Neural progenitor cell (in vitro differentiated cells): ENCODE results near the gene ANKRD2. TPM values are rescaled to one million over a fixed set of nuclear protein-coding genes. Genes with fewer than 3 reads are reported as not detected.
"Not testable (repeated sequence)": the region's sequence is repeated elsewhere in the genome, so short reads cannot be mapped to it uniquely, and the experiment has no call there.

ENCODE experiments used
- DNase-seq: peaks from one replicate; pipeline ENCODE4 v3.0.0-alpha.2; 2016; ENCODE audit warnings: low spot score
- H2AFZ ChIP-seq: fragments of 200-600 bp; sonication (generic); replicated peaks from 2 replicates; pipeline ENCODE4 v1.6.1; 2016; ENCODE audit warnings: antibody characterized with exemption
- H3F3A ChIP-seq: fragments of 200-600 bp; sonication (generic); 2 replicates; pipeline ENCODE4 v1.6.1; 2016; ENCODE audit warnings: antibody characterized with exemption, low read depth
- H3K27ac ChIP-seq: fragments of 200-600 bp; sonication (generic); 2 replicates; pipeline ENCODE4 v1.5.1; 2016; ENCODE audit warnings: mild to moderate bottlenecking
- H3K27me3 ChIP-seq: fragments of 200-600 bp; sonication (generic); 2 replicates; pipeline ENCODE4 v1.6.1; 2016; ENCODE audit warnings: mild to moderate bottlenecking, moderate library complexity
- H3K36me3 ChIP-seq: fragments of 200-600 bp; sonication (generic); 2 replicates; pipeline ENCODE4 v1.5.1; 2016
- H3K4me1 ChIP-seq: fragments of 200-600 bp; sonication (generic); 2 replicates; pipeline ENCODE4 v1.6.1; 2016; ENCODE audit warnings: mixed run types
- H3K4me2 ChIP-seq: fragments of 200-600 bp; sonication (generic); 2 replicates; pipeline ENCODE4 v1.6.1; 2016
- H3K4me3 ChIP-seq: fragments of 200-600 bp; sonication (generic); 2 replicates; pipeline ENCODE4 v1.5.1; 2016
- H3K79me2 ChIP-seq: fragments of 200-600 bp; sonication (generic); 2 replicates; pipeline ENCODE4 v1.6.1; 2016; ENCODE audit warnings: low read depth
- H3K9ac ChIP-seq: fragments of 200-600 bp; sonication (generic); 2 replicates; pipeline ENCODE4 v1.6.1; 2016
- H3K9me3 ChIP-seq: fragments of 200-600 bp; sonication (generic); 2 replicates; pipeline ENCODE4 v1.5.1; 2016; ENCODE audit warnings: low read depth
- H4K20me1 ChIP-seq: fragments of 200-600 bp; sonication (generic); 2 replicates; pipeline ENCODE4 v1.6.1; 2016; ENCODE audit warnings: low read depth
- H3K27ac Mint-ChIP-seq: 3 replicates; pipeline ENCODE4 v1.8.0; 2021; ENCODE audit warnings: mixed read lengths
- H3K27me3 Mint-ChIP-seq: 2 replicates; pipeline ENCODE4 v1.8.0; 2022; ENCODE audit warnings: low read depth, mild to moderate bottlenecking, inconsistent platforms, moderate library complexity, mixed read lengths; ENCODE audit not compliant: insufficient read depth
- H3K36me3 Mint-ChIP-seq: 3 replicates; pipeline ENCODE4 v1.8.0; 2021; ENCODE audit warnings: mixed read lengths
- H3K4me1 Mint-ChIP-seq: 3 replicates; pipeline ENCODE4 v1.8.0; 2021; ENCODE audit warnings: mixed read lengths
- H3K4me3 Mint-ChIP-seq: 3 replicates; pipeline ENCODE4 v1.8.0; 2021; ENCODE audit warnings: mild to moderate bottlenecking, moderate library complexity, mixed read lengths
- H3K9me3 Mint-ChIP-seq: 3 replicates; pipeline ENCODE4 v1.8.0; 2020; ENCODE audit warnings: mixed read lengths
- CTCF ChIP-seq: fragments of 200-600 bp; sonication (generic); IDR thresholded peaks from 2 replicates; pipeline ENCODE4 v1.5.1; 2017; ENCODE audit warnings: antibody characterized with exemption, mild to moderate bottlenecking
- EZH2 ChIP-seq: fragments of 200-600 bp; sonication (generic); IDR thresholded peaks from 2 replicates; pipeline ENCODE4 v1.6.1; 2017; ENCODE audit warnings: antibody characterized with exemption, mild to moderate bottlenecking, moderate library complexity
- EZH2phosphoT487 ChIP-seq: fragments of 200-600 bp; sonication (generic); IDR thresholded peaks from 2 replicates; pipeline ENCODE4 v1.6.1; 2017; ENCODE audit warnings: antibody characterized with exemption
- total RNA-seq: library from RNA; depleted of rRNA; stranded (reverse); fragments of >200 nt; gene quantifications from 2 replicates; pipeline ENCODE4 v1.2.3, GENCODE V29; 2015; ENCODE audit warnings: low replicate concordance

ANKRD2 gene
- total RNA-seq, 1 donor from 2014 or later, result not detected

- H2AFZ ChIP-seq, DNase-seq, H3F3A ChIP-seq, H3K9me3 ChIP-seq, H3K27ac ChIP-seq, H3K4me1 ChIP-seq, H3K4me1 Mint-ChIP-seq, H3K36me3 ChIP-seq, H3K4me2 ChIP-seq, H3K27me3 Mint-ChIP-seq, H3K9me3 Mint-ChIP-seq, H4K20me1 ChIP-seq, H3K36me3 Mint-ChIP-seq, H3K4me3 Mint-ChIP-seq, H3K79me2 ChIP-seq, H3K9ac ChIP-seq, H3K4me3 ChIP-seq, H3K27me3 ChIP-seq: not testable (repeated sequence)
- peak overlapping the region; percentile 30 for H3K27ac Mint-ChIP-seq
Measured at GRCh38 chr10:97560731-97561381, 11.7 kb upstream of the ANKRD2 start.

GRCh38 chr10:97561386-97562077 is 11.0 kb upstream of the ANKRD2 start:
- not testable (repeated sequence) for H3K4me3 Mint-ChIP-seq, H3K9ac ChIP-seq, H3K9me3 ChIP-seq, H3K27me3 Mint-ChIP-seq, H3K4me1 Mint-ChIP-seq, H3K27ac ChIP-seq, H3F3A ChIP-seq, H3K4me1 ChIP-seq, H4K20me1 ChIP-seq, H3K36me3 Mint-ChIP-seq, H3K9me3 Mint-ChIP-seq, H2AFZ ChIP-seq, H3K27ac Mint-ChIP-seq, H3K4me3 ChIP-seq, H3K79me2 ChIP-seq, H3K36me3 ChIP-seq, H3K27me3 ChIP-seq, DNase-seq, H3K4me2 ChIP-seq

- not testable (repeated sequence) for H3K79me2 ChIP-seq, H3F3A ChIP-seq, H3K9ac ChIP-seq, H4K20me1 ChIP-seq, H3K27ac Mint-ChIP-seq, H3K36me3 ChIP-seq, H2AFZ ChIP-seq, H3K27me3 Mint-ChIP-seq, H3K36me3 Mint-ChIP-seq, H3K9me3 ChIP-seq, H3K4me1 ChIP-seq, H3K4me3 Mint-ChIP-seq, H3K27ac ChIP-seq, H3K4me2 ChIP-seq, H3K9me3 Mint-ChIP-seq, DNase-seq, H3K4me3 ChIP-seq, H3K4me1 Mint-ChIP-seq, H3K27me3 ChIP-seq
Measured at GRCh38 chr10:97562329-97562728, 10.2 kb upstream of the ANKRD2 start.

GRCh38 chr10:97563337-97563736 is 9.2 kb upstream of the ANKRD2 start:
- no peaks in the 10 kb centered on the region for H3K27me3 ChIP-seq
- no peak overlapping the region for H3K4me3 ChIP-seq
- H3K4me2 ChIP-seq, result no peak overlapping the region
- H3K79me2 ChIP-seq, result no peaks in the 10 kb centered on the region
- no peaks in the 10 kb centered on the region for H3K36me3 ChIP-seq
- peaks cover 1% of the 10 kb centered on the region for H3K36me3 Mint-ChIP-seq
- H3K4me1 Mint-ChIP-seq, result peaks cover 8% of the 10 kb centered on the region
- peaks cover 3% of the 10 kb centered on the region for H3K9me3 Mint-ChIP-seq
- H2AFZ ChIP-seq, result no peak overlapping the region
- no peak overlapping the region for H3K27ac Mint-ChIP-seq
- H3K27me3 Mint-ChIP-seq, result no peaks in the 10 kb centered on the region
- no peaks in the 10 kb centered on the region for H3K4me1 ChIP-seq
- no peaks in the 10 kb centered on the region for H3F3A ChIP-seq
- no peak for DNase-seq
- TF ChIP-seq EZH2 (no peak), CTCF (no peak), EZH2phosphoT487 (no peak)
- no peaks in the 10 kb centered on the region for H4K20me1 ChIP-seq
- H3K27ac ChIP-seq, result no peak overlapping the region
- no peaks in the 10 kb centered on the region for H3K9me3 ChIP-seq
- H3K9ac ChIP-seq, result no peak overlapping the region
- no peak overlapping the region for H3K4me3 Mint-ChIP-seq

GRCh38 chr10:97564776-97565175 is 7.8 kb upstream of the ANKRD2 start:
- DNase-seq, result no peak
- Histone ChIP-seq H3K27ac (no peak overlapping the region), H3K4me1 (no peaks in the 10 kb centered on the region), H3K9me3 (no peaks in the 10 kb centered on the region), H3K9ac (no peak overlapping the region), H3K27me3 (no peaks in the 10 kb centered on the region), H2AFZ (no peak overlapping the region), H3K4me2 (no peak overlapping the region), H3F3A (no peaks in the 10 kb centered on the region), H3K4me3 (no peak overlapping the region), H4K20me1 (no peaks in the 10 kb centered on the region), H3K79me2 (no peaks in the 10 kb centered on the region), H3K36me3 (no peaks in the 10 kb centered on the region)
- Mint-ChIP-seq H3K27me3 (peaks cover 4% of the 10 kb centered on the region), H3K4me1 (peaks cover 8% of the 10 kb centered on the region), H3K36me3 (peaks cover 1% of the 10 kb centered on the region), H3K27ac (no peak overlapping the region), H3K4me3 (no peak overlapping the region), H3K9me3 (peaks cover 3% of the 10 kb centered on the region)
- TF ChIP-seq EZH2, result no peak
- no peak for TF ChIP-seq EZH2phosphoT487
- no peak for TF ChIP-seq CTCF
